Parathyroid adenoma (tissue), 2 donors: ENCODE results near the gene IGFBP6.

Source experiments
- H2AFZ ChIP-seq: fragments of 300-600 bp; sonication (generic); one replicate; pipeline ENCODE4 v1.7.0; 2017; ENCODE audit warnings: antibody characterized with exemption, mild to moderate bottlenecking
- H3K27ac ChIP-seq: fragments of 300-600 bp; sonication (generic); one replicate; pipeline ENCODE4 v1.7.0; 2017
- H3K27me3 ChIP-seq: fragments of 300-600 bp; sonication (generic); one replicate; pipeline ENCODE4 v1.7.0; 2017; ENCODE audit warnings: low read length; ENCODE audit not compliant: control insufficient read depth, insufficient read depth
- H3K36me3 ChIP-seq: fragments of 300-600 bp; sonication (generic); one replicate; pipeline ENCODE4 v1.7.0; 2017; ENCODE audit warnings: low read length; ENCODE audit not compliant: control insufficient read depth, insufficient read depth
- H3K4me1 ChIP-seq: fragments of 300-600 bp; sonication (generic); one replicate; pipeline ENCODE4 v1.7.0; 2017; ENCODE audit warnings: control low read depth
- H3K4me2 ChIP-seq: fragments of 300-600 bp; sonication (generic); one replicate; pipeline ENCODE4 v1.7.0; 2017; ENCODE audit warnings: low read length
- H3K4me3 ChIP-seq: fragments of 300-600 bp; sonication (generic); one replicate; pipeline ENCODE4 v1.7.0; 2017; ENCODE audit warnings: low read depth, low read length
- H3K79me2 ChIP-seq: fragments of 300-600 bp; sonication (generic); one replicate; pipeline ENCODE4 v1.7.0; 2017; ENCODE audit warnings: control low read depth
- H3K9ac ChIP-seq: fragments of 300-600 bp; sonication (generic); one replicate; pipeline ENCODE4 v1.7.0; 2017; ENCODE audit warnings: mild to moderate bottlenecking
- H3K9me3 ChIP-seq: fragments of 300-600 bp; sonication (generic); one replicate; pipeline ENCODE4 v1.7.0; 2017; ENCODE audit warnings: low read length; ENCODE audit not compliant: control insufficient read depth
- CTCF ChIP-seq: fragments of 300-600 bp; sonication (generic); IDR thresholded peaks from one replicate; pipeline ENCODE4 v1.7.0; 2017; ENCODE audit warnings: antibody characterized with exemption, mild to moderate bottlenecking
- donor health status: primary hyperparathyroidism.

Gene IGFBP6

DNA sequence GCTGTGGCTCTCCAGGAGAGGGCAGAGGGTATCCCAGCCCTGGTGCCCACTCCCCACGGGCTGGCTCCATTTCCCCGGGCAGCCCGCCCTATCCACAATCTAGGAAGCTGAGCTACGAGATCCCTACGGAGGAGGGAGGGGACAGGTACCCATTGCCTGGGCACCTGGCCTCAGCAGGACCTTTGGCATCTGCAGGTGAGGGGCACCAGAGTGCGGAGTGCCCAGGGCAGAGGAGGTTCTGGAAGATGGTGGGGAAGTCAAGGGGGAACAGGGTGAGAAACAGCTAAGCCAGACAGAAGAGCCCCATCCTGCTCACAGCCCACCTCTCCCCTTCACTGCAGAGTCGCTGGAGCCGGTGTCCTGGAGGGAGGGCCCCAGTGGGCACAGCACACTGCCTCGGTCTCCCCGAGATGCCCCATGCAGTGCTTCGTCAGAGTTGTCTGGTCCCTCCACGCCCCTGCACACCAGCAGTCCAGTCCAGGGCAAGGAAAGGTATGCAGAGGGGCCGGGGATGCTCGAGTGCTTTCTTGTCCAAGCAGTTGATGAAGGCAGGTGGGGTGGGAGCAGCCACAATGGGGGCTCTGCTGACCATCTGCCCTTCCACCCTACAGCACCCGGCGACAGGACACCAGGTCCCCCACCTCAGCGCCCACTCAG lies 37.3 kb upstream of the IGFBP6 start:
- Histone ChIP-seq H2AFZ (no peak overlapping the region), H3K27me3 (no peaks in the 10 kb centered on the region), H3K79me2 (no peaks in the 10 kb centered on the region), H3K4me3 (no peak overlapping the region), H3K4me2 (no peak overlapping the region), H3K4me1 (peaks cover 18% of the 10 kb centered on the region), H3K9ac (no peak overlapping the region), H3K27ac (peak overlapping the region; percentile 54), H3K36me3 (no peaks in the 10 kb centered on the region), H3K9me3 (no peaks in the 10 kb centered on the region)
- no peak for TF ChIP-seq CTCF

- Histone ChIP-seq H3K36me3 (no peaks in the 10 kb centered on the region), H3K4me2 (peak overlapping the region; percentile 13), H3K4me1 (peaks cover 18% of the 10 kb centered on the region), H2AFZ (no peak overlapping the region), H3K9ac (no peak overlapping the region), H3K9me3 (no peaks in the 10 kb centered on the region), H3K79me2 (no peaks in the 10 kb centered on the region), H3K27ac (peak overlapping the region; percentile 54), H3K27me3 (no peaks in the 10 kb centered on the region), H3K4me3 (no peak overlapping the region)
- no peak for TF ChIP-seq CTCF
These were observed 36.7 kb upstream of the IGFBP6 start for GRCh38 chr12:53060721-53061276.

GRCh38 chr12:53061404-53062010 lies 36.0 kb upstream of the IGFBP6 start:
- H3K9me3 ChIP-seq: no peaks in the 10 kb centered on the region
- H3K4me2 ChIP-seq: peak overlapping the region; percentile 13
- H3K9ac ChIP-seq: no peak overlapping the region
- H3K79me2 ChIP-seq: no peaks in the 10 kb centered on the region
- peaks cover 23% of the 10 kb centered on the region for H3K4me1 ChIP-seq
- TF ChIP-seq CTCF: peak; percentile 41
- no peak overlapping the region for H2AFZ ChIP-seq
- no peak overlapping the region for H3K4me3 ChIP-seq
- H3K27me3 ChIP-seq: no peaks in the 10 kb centered on the region
- H3K36me3 ChIP-seq: no peaks in the 10 kb centered on the region
- peak overlapping the region; percentile 54 for H3K27ac ChIP-seq

DNA sequence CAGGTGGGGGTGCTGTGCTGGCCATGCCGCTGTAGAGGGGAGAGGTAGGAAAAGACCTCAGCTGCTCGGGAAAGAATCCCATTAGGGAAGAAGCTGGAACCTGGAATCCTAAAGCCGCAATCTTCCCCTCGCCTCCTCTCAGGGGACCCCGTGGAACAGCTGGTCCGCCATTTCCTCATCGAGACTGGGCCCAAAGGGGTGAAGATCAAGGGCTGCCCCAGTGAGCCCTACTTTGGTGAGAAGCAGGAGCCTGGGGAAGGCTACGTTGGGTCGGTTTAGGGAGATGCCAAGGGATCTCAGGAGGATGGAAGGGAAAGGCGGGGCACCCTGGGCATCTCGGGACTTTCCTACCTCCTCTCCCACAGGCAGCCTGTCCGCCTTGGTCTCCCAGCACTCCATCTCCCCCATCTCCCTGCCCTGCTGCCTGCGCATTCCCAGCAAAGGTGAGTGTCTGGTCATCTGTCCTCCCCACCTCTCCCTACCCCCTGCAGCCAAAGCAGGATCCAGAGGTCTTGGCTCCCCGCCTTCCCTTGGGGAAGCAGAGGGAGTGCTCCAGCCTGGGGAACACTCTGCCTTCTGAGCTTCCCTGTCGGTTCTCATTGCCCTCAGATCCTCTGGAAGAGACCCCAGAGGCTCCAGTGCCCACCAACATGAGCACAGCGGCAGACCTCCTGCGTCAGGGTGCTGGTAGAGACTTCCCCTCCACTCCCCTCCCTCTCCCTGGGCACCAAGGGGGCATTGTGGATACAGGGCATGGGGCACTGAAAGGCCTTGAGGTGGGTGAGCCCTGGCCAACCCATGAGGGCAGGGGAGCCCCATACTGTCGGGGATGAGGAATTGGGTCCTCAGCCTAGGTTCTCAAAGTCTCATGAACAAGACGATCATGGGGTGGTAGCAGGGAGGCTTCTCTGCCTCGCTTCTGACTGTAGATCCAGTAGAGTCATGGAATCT lies 35.2 kb upstream of the IGFBP6 start:
- no peak overlapping the region for H3K9ac ChIP-seq
- no peak for TF ChIP-seq CTCF
- H3K4me1 ChIP-seq: peaks cover 24% of the 10 kb centered on the region

More for the DNA sequence above, 35.2 kb upstream of the IGFBP6 start:
- H3K9me3 ChIP-seq: no peaks in the 10 kb centered on the region
- no peak overlapping the region for H3K4me3 ChIP-seq
- no peak overlapping the region for H2AFZ ChIP-seq
- H3K27ac ChIP-seq: peak overlapping the region; percentile 54
- H3K27me3 ChIP-seq: no peaks in the 10 kb centered on the region
- no peaks in the 10 kb centered on the region for H3K79me2 ChIP-seq
- H3K36me3 ChIP-seq: no peaks in the 10 kb centered on the region
- H3K4me2 ChIP-seq: peak overlapping the region; percentile 13
